ENCODE data around the gene KCNH6. TPM values are rescaled to one million over a fixed set of nuclear protein-coding genes. Genes with fewer than 3 reads are reported as not detected.

The KCNH6 gene
- total RNA-seq, 1 experiment from 2014 or later: not detected

GRCh38 chr17:63538693-63539595 lies 15.8 kb downstream of the KCNH6 start:
- BruUV-seq (replicated peaks): no TSS peak
- Histone ChIP-seq H3K4me3 (ENCODE audit: low read depth, low read length) (no peak overlapping the region), H3K9me3 (no peaks in the 10 kb centered on the region), H3K4me1 (no peaks in the 10 kb centered on the region), H3K27me3 (replicated peaks; ENCODE audit: control insufficient read depth, insufficient read depth, low read length) (no peaks in the 10 kb centered on the region; the same call in 1 of the 2 replicates), H3K36me3 (ENCODE audit: control insufficient read depth, insufficient read depth, low read length) (no peaks in the 10 kb centered on the region)
- Mint-ChIP-seq H3K9me3 (ENCODE audit: unreplicated experiment) (no peaks in the 10 kb centered on the region), H3K36me3 (ENCODE audit: insufficient read depth, unreplicated experiment) (no peaks in the 10 kb centered on the region), H3K4me3 (ENCODE audit: unreplicated experiment) (no peak overlapping the region), H3K27ac (ENCODE audit: unreplicated experiment) (no peak overlapping the region), H3K4me1 (ENCODE audit: low read depth, unreplicated experiment) (no peaks in the 10 kb centered on the region), H3K27me3 (ENCODE audit: insufficient read depth, unreplicated experiment) (peaks cover 16% of the 10 kb centered on the region)
- DNase-seq: no peak
- ChIA-PET POLR2A (no interaction called here), CTCF (no interaction called here)
- no peak for TF ChIP-seq CTCF (IDR thresholded peaks at IDR 0.05; ENCODE audit: insufficient read depth in 1 of 2, low read depth in 1 of 2, low read length in 1 of 2, severe bottlenecking in 1 of 2, unreplicated experiment in 1 of 2)
- intact Hi-C loops (cut with micrococcal nuclease; ENCODE audit: unreplicated experiment): no loop called here

GRCh38 chr17:63540590-63540989 lies 17.4 kb downstream of the KCNH6 start:
- POLR2A ChIA-PET: no interaction called here
- no peak for DNase-seq
- H3K36me3 Mint-ChIP-seq (ENCODE audit: insufficient read depth, unreplicated experiment): no peaks in the 10 kb centered on the region
- no peaks in the 10 kb centered on the region; the same call in 1 of the 2 replicates for H3K27me3 ChIP-seq (replicated peaks; ENCODE audit: control insufficient read depth, insufficient read depth, low read length)
- no TSS peak for BruUV-seq (replicated peaks)
- CTCF ChIA-PET: no interaction called here
- H3K27ac Mint-ChIP-seq (ENCODE audit: unreplicated experiment): no peak overlapping the region
- H3K27me3 Mint-ChIP-seq (ENCODE audit: insufficient read depth, unreplicated experiment): peaks cover 8% of the 10 kb centered on the region
- H3K4me1 Mint-ChIP-seq (ENCODE audit: low read depth, unreplicated experiment): no peaks in the 10 kb centered on the region
- no peak for TF ChIP-seq CTCF (IDR thresholded peaks at IDR 0.05; ENCODE audit: insufficient read depth in 1 of 2, low read depth in 1 of 2, low read length in 1 of 2, severe bottlenecking in 1 of 2, unreplicated experiment in 1 of 2)
- H3K4me3 ChIP-seq (ENCODE audit: low read depth, low read length): no peak overlapping the region
- H3K36me3 ChIP-seq (ENCODE audit: control insufficient read depth, insufficient read depth, low read length): no peaks in the 10 kb centered on the region
- no peak overlapping the region for H3K4me3 Mint-ChIP-seq (ENCODE audit: unreplicated experiment)
- H3K9me3 ChIP-seq: no peaks in the 10 kb centered on the region
- intact Hi-C loops (cut with micrococcal nuclease; ENCODE audit: unreplicated experiment): no loop called here
- no peaks in the 10 kb centered on the region for H3K4me1 ChIP-seq
- no peaks in the 10 kb centered on the region for H3K9me3 Mint-ChIP-seq (ENCODE audit: unreplicated experiment)

GRCh38 chr17:63542218-63542545 lies 19.0 kb downstream of the KCNH6 start:
- CTCF ChIA-PET: no interaction called here
- H3K27me3 ChIP-seq (replicated peaks; ENCODE audit: control insufficient read depth, insufficient read depth, low read length): no peaks in the 10 kb centered on the region; the same call in 1 of the 2 replicates

More at GRCh38 chr17:63542218-63542545, 19.0 kb downstream of the KCNH6 start:
- Histone ChIP-seq H3K36me3 (ENCODE audit: control insufficient read depth, insufficient read depth, low read length) (no peaks in the 10 kb centered on the region), H3K4me3 (ENCODE audit: low read depth, low read length) (no peak overlapping the region), H3K4me1 (no peaks in the 10 kb centered on the region), H3K9me3 (no peaks in the 10 kb centered on the region)
- no peaks in the 10 kb centered on the region for H3K36me3 Mint-ChIP-seq (ENCODE audit: insufficient read depth, unreplicated experiment)
- H3K4me3 Mint-ChIP-seq (ENCODE audit: unreplicated experiment): no peak overlapping the region
- POLR2A ChIA-PET: no interaction called here
- no peak overlapping the region for H3K27ac Mint-ChIP-seq (ENCODE audit: unreplicated experiment)
- H3K4me1 Mint-ChIP-seq (ENCODE audit: low read depth, unreplicated experiment): no peaks in the 10 kb centered on the region
- H3K27me3 Mint-ChIP-seq (ENCODE audit: insufficient read depth, unreplicated experiment): peaks cover 8% of the 10 kb centered on the region
- no peak for TF ChIP-seq CTCF (IDR thresholded peaks at IDR 0.05; ENCODE audit: insufficient read depth in 1 of 2, low read depth in 1 of 2, low read length in 1 of 2, severe bottlenecking in 1 of 2, unreplicated experiment in 1 of 2)
- intact Hi-C loops (cut with micrococcal nuclease; ENCODE audit: unreplicated experiment): no loop called here
- no peak for DNase-seq
- H3K9me3 Mint-ChIP-seq (ENCODE audit: unreplicated experiment): no peaks in the 10 kb centered on the region
- BruUV-seq (replicated peaks): no TSS peak

Measured in Caco-2 (cell line).